ENCODE results near the gene DIPK1B. TPM values are rescaled to one million over a fixed set of nuclear protein-coding genes. Genes with fewer than 3 reads are reported as not detected.

DIPK1B gene
- total RNA-seq, 4 donors from 2014 or later, result 5.4 to 37.9 (median 15.8) TPM

GRCh38 chr9:136668983-136669790 is 43.2 kb upstream of the DIPK1B start:
- TF ChIP-seq CTCF (IDR thresholded peaks at IDR 0.05) (no peak), POLR2A (IDR thresholded peaks at IDR 0.05) (no peak), EP300 (IDR thresholded peaks at IDR 0.05) (no peak)
- WGBS, 2 donors, result 65 to 67% methylated on average over 15 to 20 of the region's 23 CpGs
- Histone ChIP-seq H3K9me3 (no peaks in the 10 kb centered on the region), H3K4me1 (peaks cover 0 to 27% (median 7%) of the 10 kb centered on the region in 4 donors), H3K36me3 (peaks cover 0 to 12% (median 0%) of the 10 kb centered on the region in 3 donors), H3K4me3 (peak overlapping the region in 1 of 4 donors; percentile 56), H3K27me3 (peaks cover 0 to 54% of the 10 kb centered on the region in 2 donors), H3K27ac (no peak overlapping the region)
- no peak for DNase-seq (ENCODE audit: low spot score in 2 of 2)

DNA sequence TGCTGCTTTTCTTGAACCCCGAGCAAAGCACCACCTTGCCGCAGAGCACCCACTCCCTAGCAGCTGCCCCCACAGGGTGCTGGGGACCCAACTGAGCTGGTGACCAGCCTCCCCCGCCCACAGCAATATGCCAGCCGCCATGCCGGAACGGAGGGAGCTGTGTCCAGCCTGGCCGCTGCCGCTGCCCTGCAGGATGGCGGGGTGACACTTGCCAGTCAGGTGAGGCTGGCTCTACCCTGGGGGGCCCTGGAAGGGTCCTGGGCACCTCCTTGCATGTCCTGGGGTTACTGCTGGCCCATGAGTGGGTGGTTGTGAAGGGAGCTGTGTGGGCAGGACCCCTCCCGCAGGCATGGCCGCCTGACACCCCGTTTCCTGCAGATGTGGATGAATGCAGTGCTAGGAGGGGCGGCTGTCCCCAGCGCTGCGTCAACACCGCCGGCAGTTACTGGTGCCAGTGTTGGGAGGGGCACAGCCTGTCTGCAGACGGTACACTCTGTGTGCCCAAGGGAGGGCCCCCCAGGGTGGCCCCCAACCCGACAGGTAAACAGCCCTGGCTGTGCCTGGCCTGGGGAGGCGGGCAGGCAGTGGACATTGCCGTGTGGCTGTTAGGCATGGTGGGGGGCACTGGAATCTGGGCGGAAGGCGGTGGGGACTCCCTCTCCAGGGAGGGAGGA is 42.4 kb upstream of the DIPK1B start:
- no peak for TF ChIP-seq EP300 (IDR thresholded peaks at IDR 0.05)
- TF ChIP-seq POLR2A (IDR thresholded peaks at IDR 0.05), result no peak
- TF ChIP-seq CTCF (IDR thresholded peaks at IDR 0.05), result no peak
- no peaks in the 10 kb centered on the region for H3K9me3 ChIP-seq
- no peak overlapping the region for H3K27ac ChIP-seq
- no peak for DNase-seq (ENCODE audit: low spot score in 2 of 2)
- peaks cover 0 to 47% of the 10 kb centered on the region in 2 donors for H3K27me3 ChIP-seq
- WGBS, 2 donors, result 54% methylated on average over 11 to 18 of the region's 23 CpGs
- H3K4me3 ChIP-seq, result peak overlapping the region in 1 of 4 donors; percentile 56
- peaks cover 0 to 25% (median 7%) of the 10 kb centered on the region in 4 donors for H3K4me1 ChIP-seq
- H3K36me3 ChIP-seq, result peaks cover 0 to 20% (median 0%) of the 10 kb centered on the region in 3 donors

DNA sequence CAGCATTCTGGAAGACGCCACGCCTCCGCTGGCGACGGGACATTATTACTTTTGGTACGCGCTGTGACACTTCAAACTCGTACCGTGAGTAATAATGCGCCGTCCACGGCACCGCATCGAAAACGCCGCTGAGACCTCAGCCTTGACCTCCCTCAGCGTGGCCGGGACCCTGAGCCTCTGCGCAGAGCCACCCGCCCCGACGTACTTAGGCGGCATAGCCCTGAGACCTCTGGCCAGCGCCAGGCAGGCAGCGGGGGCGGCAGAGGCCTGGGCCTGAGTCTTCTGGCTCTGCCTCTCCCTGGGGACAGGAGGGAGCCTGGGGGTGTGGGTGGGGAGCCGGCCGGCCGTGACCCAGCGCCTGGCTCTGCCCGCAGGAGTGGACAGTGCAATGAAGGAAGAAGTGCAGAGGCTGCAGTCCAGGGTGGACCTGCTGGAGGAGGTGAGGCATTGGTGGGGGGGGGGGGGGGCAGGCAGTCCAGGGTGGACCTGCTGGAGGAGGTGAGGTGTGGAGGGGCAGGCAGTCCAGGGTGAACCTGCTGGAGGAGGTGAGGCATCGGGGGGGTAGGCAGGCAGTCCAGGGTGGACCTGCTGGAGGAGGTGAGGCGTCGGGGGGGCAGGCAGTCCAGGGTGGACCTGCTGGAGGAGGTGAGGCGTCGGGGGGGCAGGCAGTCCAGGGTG is 41.7 kb upstream of the DIPK1B start:
- Histone ChIP-seq H3K9me3 (no peaks in the 10 kb centered on the region), H3K27me3 (peaks cover 0 to 42% of the 10 kb centered on the region in 2 donors), H3K4me1 (peaks cover 0 to 19% (median 3%) of the 10 kb centered on the region in 4 donors), H3K36me3 (peaks cover 0 to 26% (median 0%) of the 10 kb centered on the region in 3 donors), H3K4me3 (no peak overlapping the region), H3K27ac (no peak overlapping the region)
- WGBS, 2 donors, result 64 to 65% methylated on average over 33 to 36 of the region's 36 CpGs
- no peak for DNase-seq (ENCODE audit: low spot score in 2 of 2)
- TF ChIP-seq CTCF (IDR thresholded peaks at IDR 0.05) (no peak), EP300 (IDR thresholded peaks at IDR 0.05) (no peak), POLR2A (IDR thresholded peaks at IDR 0.05) (no peak)

DNA sequence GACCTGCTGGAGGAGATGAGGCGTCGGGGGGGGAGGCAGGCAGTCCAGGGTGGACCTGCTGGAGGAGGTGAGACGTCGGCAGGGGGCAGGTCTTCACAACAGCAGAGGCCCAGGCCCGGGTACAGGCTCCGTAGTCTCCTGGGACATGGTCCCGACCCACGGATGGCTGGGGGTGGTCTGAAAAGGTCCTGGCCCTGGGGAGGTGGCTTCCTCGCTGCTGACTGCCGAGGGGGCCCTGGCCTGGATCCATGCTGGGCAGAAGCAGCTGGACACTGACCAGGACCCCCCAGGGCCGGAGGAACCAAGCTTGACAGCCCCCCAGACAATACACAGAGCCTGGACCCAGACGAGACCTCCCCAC is 41.1 kb upstream of the DIPK1B start:
- DNase-seq (ENCODE audit: low spot score in 2 of 2), result no peak
- Histone ChIP-seq H3K9me3 (no peaks in the 10 kb centered on the region), H3K4me3 (no peak overlapping the region), H3K36me3 (peaks cover 0 to 31% (median 0%) of the 10 kb centered on the region in 3 donors), H3K4me1 (peaks cover 0 to 16% (median 3%) of the 10 kb centered on the region in 4 donors), H3K27ac (no peak overlapping the region), H3K27me3 (peaks cover 0 to 42% of the 10 kb centered on the region in 2 donors)
- 41 to 47% methylated on average over 11 of the region's 12 CpGs for WGBS, 2 donors
- TF ChIP-seq POLR2A (IDR thresholded peaks at IDR 0.05) (no peak), CTCF (IDR thresholded peaks at IDR 0.05) (no peak), EP300 (IDR thresholded peaks at IDR 0.05) (no peak)
